ENCODE measurements around the gene ECM1. TPM values are rescaled to one million over a fixed set of nuclear protein-coding genes. Genes with fewer than 3 reads are reported as not detected.

Gene ECM1
- total RNA-seq, 1 experiment from 2014 or later: 61.2 TPM

DNA sequence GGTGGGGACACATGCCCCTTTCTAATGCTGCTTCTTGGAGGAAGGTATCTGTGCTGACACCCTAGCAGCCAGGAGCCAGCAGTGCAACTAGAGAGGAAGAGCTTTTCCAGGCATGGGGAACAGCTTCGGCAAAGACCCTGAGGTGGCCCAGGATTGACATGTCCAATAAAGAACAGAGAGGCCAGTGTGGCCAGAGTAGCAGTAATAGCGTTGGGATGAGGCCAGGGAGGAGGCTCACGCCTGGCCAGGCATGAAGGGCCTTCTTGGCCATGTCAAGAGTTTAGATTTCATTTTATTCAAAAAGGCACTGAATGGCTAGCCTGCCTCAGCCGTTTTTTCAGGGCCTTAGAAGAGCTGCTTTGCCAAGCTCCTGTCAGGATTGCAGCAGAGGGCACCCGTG lies 25.0 kb downstream of the ECM1 start:
- TF ChIP-seq, protein P1, sequence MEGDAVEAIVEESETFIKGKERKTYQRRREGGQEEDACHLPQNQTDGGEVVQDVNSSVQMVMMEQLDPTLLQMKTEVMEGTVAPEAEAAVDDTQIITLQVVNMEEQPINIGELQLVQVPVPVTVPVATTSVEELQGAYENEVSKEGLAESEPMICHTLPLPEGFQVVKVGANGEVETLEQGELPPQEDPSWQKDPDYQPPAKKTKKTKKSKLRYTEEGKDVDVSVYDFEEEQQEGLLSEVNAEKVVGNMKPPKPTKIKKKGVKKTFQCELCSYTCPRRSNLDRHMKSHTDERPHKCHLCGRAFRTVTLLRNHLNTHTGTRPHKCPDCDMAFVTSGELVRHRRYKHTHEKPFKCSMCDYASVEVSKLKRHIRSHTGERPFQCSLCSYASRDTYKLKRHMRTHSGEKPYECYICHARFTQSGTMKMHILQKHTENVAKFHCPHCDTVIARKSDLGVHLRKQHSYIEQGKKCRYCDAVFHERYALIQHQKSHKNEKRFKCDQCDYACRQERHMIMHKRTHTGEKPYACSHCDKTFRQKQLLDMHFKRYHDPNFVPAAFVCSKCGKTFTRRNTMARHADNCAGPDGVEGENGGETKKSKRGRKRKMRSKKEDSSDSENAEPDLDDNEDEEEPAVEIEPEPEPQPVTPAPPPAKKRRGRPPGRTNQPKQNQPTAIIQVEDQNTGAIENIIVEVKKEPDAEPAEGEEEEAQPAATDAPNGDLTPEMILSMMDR (conservative IDR thresholded peaks at IDR 0.05; ENCODE audit: low read depth, low read length): 0 out of 2 replicates have a peak, but pooled peaks have one; percentile 5
- TF ChIP-seq EZH2 (IDR thresholded peaks at IDR 0.05; ENCODE audit: borderline replicate concordance, low read depth, low read length, poor library complexity, severe bottlenecking): no peak
- CTCF ChIA-PET: interaction anchor here (0.6 to 1.2 kb wide), 8 partner anchors 12 to 614 kb away, joined by 3 to 7 read pairs (median 5); partner anchors contain the start of gene FALEC
- POLR2A ChIA-PET (ENCODE audit: low non-redundant PET): no interaction called here
- no peaks in the 10 kb centered on the region for H3K27me3 ChIP-seq (replicated peaks; ENCODE audit: insufficient read depth, low read depth, low read length, poor library complexity)
- DNase-seq (ENCODE audit: low spot score): no peak
- H3K27ac ChIP-seq (ENCODE audit: low read depth, low read length, poor library complexity, severe bottlenecking): no peak overlapping the region
- H3K4me1 ChIP-seq (ENCODE audit: insufficient read depth, low read length, poor library complexity, severe bottlenecking): no peaks in the 10 kb centered on the region
- H3K9me3 ChIP-seq (ENCODE audit: low read depth, low read length, poor library complexity, severe bottlenecking): no peaks in the 10 kb centered on the region
- H3K4me3 ChIP-seq (ENCODE audit: low read depth, low read length, poor library complexity, severe bottlenecking): no peak overlapping the region
- H3K36me3 ChIP-seq (ENCODE audit: insufficient read depth, low read length, poor library complexity, severe bottlenecking): no peaks in the 10 kb centered on the region
- BruUV-seq (replicated peaks): no TSS peak
- intact Hi-C loops (cut with micrococcal nuclease; ENCODE audit: unreplicated experiment): loop anchor here (5.0 kb wide), 2 partner anchors 71 to 276 kb away; partner anchors contain the start of gene CA14

DNA sequence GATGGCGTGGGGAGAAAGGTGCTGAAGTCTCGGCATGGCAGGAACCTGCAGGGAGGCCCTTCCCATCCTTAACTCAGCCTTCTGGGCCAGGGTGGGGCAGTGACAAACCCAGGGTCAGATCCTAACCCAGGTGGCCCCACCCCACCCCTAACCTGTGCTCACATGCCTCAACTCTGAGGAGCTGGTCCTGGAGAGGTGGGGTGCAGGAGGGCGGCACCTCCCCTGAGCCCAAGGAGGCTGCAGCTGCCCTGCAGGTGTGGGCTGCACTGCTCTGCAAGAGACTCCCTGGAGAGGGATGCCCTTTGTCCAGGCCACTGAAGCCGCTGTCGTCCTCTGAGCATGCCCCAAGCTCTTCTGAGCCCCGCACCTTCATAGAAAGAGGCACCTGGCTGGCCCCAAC lies 26.1 kb downstream of the ECM1 start:
- no peak overlapping the region for H3K27ac ChIP-seq (ENCODE audit: low read depth, low read length, poor library complexity, severe bottlenecking)
- no peaks in the 10 kb centered on the region for H3K27me3 ChIP-seq (replicated peaks; ENCODE audit: insufficient read depth, low read depth, low read length, poor library complexity)
- H3K4me1 ChIP-seq (ENCODE audit: insufficient read depth, low read length, poor library complexity, severe bottlenecking): no peaks in the 10 kb centered on the region
- no peaks in the 10 kb centered on the region for H3K9me3 ChIP-seq (ENCODE audit: low read depth, low read length, poor library complexity, severe bottlenecking)
- TF ChIP-seq, protein P1 (conservative IDR thresholded peaks at IDR 0.05; ENCODE audit: low read depth, low read length): no peak
- TF ChIP-seq EZH2 (IDR thresholded peaks at IDR 0.05; ENCODE audit: borderline replicate concordance, low read depth, low read length, poor library complexity, severe bottlenecking): no peak
- no peaks in the 10 kb centered on the region for H3K36me3 ChIP-seq (ENCODE audit: insufficient read depth, low read length, poor library complexity, severe bottlenecking)
- ChIA-PET POLR2A (ENCODE audit: low non-redundant PET) (no interaction called here), CTCF (no interaction called here)
- BruUV-seq (replicated peaks): no TSS peak
- intact Hi-C loops (cut with micrococcal nuclease; ENCODE audit: unreplicated experiment): loop anchor here (5.0 kb wide), 2 partner anchors 72 to 277 kb away; partner anchors contain the start of gene CA14
- DNase-seq (ENCODE audit: low spot score): no peak
- no peak overlapping the region for H3K4me3 ChIP-seq (ENCODE audit: low read depth, low read length, poor library complexity, severe bottlenecking)

DNA sequence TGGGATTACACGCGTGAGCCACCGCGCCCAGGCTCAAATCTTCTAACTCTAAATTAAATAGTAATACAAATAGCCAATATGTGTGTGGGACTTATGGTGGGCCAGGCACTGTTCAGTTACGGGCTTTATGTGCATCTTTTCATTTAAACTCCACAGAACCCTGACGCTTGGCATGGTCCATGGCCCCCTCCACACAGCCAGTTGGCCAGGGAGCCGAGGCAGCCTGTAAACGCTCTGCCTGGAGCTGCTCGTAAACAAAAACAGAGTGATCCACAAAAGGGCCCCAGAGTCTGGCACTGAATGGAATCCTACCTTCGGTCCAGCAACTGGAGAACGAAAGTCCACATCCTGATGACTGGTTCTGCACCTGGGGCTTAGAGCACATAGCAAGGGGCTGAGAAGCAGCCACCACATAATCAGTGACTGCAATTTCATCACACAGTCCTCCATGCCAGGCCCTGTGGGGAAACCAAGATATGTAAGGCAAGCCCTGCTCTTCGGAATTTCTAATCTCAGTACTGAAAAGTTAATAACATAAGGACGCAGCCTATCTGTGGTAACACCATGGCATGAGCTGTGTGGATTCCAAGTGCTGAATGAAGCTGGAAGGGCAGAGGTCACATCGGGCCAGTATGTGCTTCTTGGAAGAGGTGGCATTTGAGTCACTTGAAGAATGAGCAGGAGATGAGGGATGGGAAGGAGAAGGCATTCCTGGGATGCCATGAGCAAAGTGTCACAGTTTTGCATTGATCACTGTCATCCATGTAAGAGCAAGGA lies 27.8 kb downstream of the ECM1 start:
- H3K4me1 ChIP-seq (ENCODE audit: insufficient read depth, low read length, poor library complexity, severe bottlenecking): no peaks in the 10 kb centered on the region
- CTCF ChIA-PET: interaction anchor here (1.0 kb wide), 1 partner anchor 25 kb away, joined by 3 read pairs; no protein-coding TSS in a partner anchor
- TF ChIP-seq EZH2 (IDR thresholded peaks at IDR 0.05; ENCODE audit: borderline replicate concordance, low read depth, low read length, poor library complexity, severe bottlenecking): no peak
- TF ChIP-seq, protein P1 (conservative IDR thresholded peaks at IDR 0.05; ENCODE audit: low read depth, low read length): no peak
- H3K27me3 ChIP-seq (replicated peaks; ENCODE audit: insufficient read depth, low read depth, low read length, poor library complexity): no peaks in the 10 kb centered on the region
- no peak overlapping the region for H3K4me3 ChIP-seq (ENCODE audit: low read depth, low read length, poor library complexity, severe bottlenecking)
- intact Hi-C loops (cut with micrococcal nuclease; ENCODE audit: unreplicated experiment): no loop called here
- H3K9me3 ChIP-seq (ENCODE audit: low read depth, low read length, poor library complexity, severe bottlenecking): no peaks in the 10 kb centered on the region
- H3K36me3 ChIP-seq (ENCODE audit: insufficient read depth, low read length, poor library complexity, severe bottlenecking): no peaks in the 10 kb centered on the region
- POLR2A ChIA-PET (ENCODE audit: low non-redundant PET): no interaction called here
- no TSS peak for BruUV-seq (replicated peaks)
- no peak for DNase-seq (ENCODE audit: low spot score)
- no peak overlapping the region for H3K27ac ChIP-seq (ENCODE audit: low read depth, low read length, poor library complexity, severe bottlenecking)

All from A673 (cell line).